ENCODE measurements around the gene GMPR2.

The GMPR2 gene

DNA sequence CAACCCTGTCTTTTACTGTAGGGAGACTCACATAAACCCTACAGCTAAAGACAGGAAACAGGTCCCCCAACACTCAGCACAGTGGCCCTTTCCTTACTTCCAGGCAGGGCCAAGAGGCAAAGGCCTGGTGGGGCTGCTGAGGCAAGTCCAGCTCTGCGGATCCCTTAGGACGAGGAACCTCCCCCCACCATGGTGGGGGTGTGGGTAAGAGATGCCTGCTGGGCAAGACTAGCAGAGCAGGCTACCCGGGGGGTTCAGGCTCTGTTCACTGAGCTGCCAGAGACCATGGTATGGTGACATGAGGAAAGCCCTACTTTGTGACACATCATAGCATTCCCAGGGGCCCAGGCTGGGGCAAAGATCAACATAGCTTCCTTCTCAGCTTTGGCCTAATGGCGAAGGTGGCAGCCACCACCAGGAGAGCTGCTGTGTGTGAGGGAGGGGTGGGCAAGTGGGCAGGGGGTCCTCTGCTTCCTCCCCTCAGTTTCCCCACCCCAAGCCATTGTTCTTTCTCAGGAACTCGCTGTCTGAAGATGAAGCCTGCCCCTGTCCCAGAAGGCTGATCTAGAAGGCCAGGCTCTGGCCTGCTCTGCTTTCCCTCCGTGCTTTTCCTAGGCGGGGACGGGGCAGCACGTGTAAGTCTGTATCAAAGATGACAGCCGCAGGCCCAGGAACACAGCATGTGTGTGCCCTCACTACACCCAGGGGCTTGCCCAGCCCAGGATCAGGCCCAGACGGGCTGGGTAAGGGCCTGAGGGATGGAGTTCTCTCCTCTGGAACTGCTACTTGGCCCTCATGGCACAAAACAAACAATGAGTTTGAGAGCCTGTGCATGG, 19.8 kb downstream of the GMPR2 start:
- DNase-seq (ENCODE audit: low read depth): no peak

GRCh38 chr14:24253936-24254335, 21.2 kb downstream of the GMPR2 start:
- no peak for DNase-seq (ENCODE audit: low read depth)

- DNase-seq (ENCODE audit: low read depth): no peak
These were observed 22.1 kb downstream of the GMPR2 start for GRCh38 chr14:24254630-24255392.

DNA sequence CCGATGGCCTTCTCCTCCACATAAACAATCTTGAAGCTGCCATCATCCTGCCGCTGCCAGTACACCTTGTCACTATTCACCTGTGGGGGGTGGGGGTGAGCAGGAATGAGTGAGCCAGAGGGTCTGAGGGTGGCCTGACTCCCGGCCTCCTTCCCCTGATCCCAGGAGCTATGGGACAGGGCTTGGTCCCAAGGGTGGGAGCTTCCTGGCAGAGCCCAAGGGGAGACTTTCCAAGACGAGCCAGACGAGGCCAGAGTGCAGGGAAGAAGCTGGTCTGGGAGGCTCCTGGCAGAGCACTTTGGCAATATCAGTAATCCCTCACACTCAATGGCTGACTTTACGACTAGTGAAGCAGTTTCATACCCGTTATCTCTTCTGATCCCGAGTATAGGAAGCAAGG, 22.7 kb downstream of the GMPR2 start:
- no peak for DNase-seq (ENCODE audit: low read depth)

DNA sequence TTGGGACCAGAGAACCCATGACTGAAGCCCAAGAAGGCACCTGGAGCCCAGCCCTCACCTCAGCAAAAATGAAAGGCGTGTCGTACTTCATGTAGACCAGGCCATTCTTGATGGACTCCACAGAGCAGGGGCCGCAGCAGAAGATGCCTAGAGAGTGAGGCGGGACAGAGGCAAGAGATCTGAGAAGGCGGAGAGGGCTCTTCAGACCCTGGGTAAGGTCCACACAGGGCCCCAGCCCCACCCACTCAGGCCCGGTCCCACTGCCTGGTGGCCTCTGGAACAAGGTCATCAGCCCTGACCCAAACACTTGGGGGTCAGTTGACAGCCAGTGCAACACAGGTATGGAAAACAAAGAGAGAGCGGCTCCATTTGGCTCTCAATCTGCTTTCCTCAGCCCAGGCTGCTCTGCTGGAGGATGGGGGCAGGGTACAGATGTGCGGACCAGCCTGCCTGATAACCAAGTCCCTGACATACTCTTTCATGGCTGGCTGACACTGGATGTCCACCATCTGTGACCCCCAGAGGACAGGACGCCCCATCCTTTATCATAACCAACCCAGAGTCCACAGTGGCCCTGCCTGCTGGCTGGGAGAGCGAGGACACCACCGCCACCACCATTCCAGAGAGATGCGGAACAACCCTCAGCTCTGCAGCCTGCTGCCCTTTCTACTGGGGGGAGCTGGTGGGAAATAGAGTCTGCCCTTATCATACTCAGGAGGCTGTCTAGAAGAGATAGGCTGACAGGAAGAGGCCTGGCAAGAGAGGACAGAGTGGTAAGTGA, 23.4 kb downstream of the GMPR2 start:
- no peak for DNase-seq (ENCODE audit: low read depth)

GRCh38 chr14:24256960-24257359, 24.2 kb downstream of the GMPR2 start:
- DNase-seq (ENCODE audit: low read depth): no peak

- DNase-seq (ENCODE audit: low read depth): no peak
These were observed 25.4 kb downstream of the GMPR2 start for GRCh38 chr14:24258119-24258518.

GRCh38 chr14:24258548-24259265, 26.0 kb downstream of the GMPR2 start:
- DNase-seq (ENCODE audit: low read depth): no peak

GRCh38 chr14:24259282-24260025, 26.7 kb downstream of the GMPR2 start:
- DNase-seq (ENCODE audit: low read depth): no peak

DNA sequence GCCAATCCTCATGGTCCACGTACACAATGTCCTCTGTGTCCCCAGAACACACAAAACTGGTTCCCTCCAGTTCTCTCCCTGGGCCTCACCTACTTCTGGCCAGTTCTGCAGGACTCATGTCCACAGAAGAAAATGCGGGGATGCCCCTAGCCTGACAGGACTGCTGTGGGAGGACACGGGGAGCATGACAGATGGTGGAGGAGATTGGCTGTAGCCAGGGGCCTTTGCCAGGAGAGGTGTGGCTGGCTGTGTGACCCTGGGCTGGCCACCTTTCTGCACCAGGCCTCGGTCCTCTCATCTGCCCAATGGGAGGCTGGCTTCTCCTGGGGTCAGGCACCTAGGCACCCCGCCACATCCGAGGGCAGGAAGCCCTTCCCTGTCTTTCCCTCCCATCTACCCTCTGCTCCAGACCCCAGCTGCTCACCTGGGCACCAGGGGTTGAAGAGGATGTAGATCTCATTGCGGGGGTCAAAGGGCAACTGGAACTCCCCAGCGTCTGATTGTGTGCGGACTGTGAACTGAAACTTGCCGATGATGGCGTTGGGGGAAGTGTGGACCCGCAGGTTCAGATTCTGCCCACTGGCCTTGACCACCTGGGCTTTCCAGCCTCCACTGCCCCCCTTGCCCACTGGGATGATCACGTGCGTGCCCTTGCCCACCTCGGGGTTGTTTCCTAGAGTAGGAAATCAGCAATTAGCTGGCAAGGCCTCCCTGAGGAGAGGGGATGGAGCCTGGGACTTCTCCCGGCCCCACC, 27.5 kb downstream of the GMPR2 start:
- no peak for DNase-seq (ENCODE audit: low read depth)

GRCh38 chr14:24260780-24261157, 28.0 kb downstream of the GMPR2 start:
- no peak for DNase-seq (ENCODE audit: low read depth)

- no peak for DNase-seq (ENCODE audit: low read depth)
These were observed 28.7 kb downstream of the GMPR2 start for GRCh38 chr14:24261256-24261968.

DNA sequence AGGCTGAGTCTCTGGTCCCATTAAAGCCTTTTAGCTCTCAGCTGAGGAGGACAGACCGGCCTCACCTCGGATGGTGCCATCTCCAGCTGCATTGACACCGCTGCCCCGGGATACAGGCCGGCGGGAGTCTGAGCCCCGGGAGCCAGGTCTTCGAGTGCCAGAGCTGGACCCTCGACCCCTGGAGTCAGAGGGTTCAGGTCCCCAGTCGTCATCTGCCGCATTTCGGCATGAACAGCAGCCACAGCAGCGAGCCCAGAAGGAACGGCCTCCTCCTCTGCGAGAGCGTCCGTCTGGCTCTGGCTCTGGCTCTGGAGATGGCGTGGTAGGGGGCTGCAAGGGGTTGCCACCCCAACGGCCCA, 29.2 kb downstream of the GMPR2 start:
- no peak for DNase-seq (ENCODE audit: low read depth)

DNA sequence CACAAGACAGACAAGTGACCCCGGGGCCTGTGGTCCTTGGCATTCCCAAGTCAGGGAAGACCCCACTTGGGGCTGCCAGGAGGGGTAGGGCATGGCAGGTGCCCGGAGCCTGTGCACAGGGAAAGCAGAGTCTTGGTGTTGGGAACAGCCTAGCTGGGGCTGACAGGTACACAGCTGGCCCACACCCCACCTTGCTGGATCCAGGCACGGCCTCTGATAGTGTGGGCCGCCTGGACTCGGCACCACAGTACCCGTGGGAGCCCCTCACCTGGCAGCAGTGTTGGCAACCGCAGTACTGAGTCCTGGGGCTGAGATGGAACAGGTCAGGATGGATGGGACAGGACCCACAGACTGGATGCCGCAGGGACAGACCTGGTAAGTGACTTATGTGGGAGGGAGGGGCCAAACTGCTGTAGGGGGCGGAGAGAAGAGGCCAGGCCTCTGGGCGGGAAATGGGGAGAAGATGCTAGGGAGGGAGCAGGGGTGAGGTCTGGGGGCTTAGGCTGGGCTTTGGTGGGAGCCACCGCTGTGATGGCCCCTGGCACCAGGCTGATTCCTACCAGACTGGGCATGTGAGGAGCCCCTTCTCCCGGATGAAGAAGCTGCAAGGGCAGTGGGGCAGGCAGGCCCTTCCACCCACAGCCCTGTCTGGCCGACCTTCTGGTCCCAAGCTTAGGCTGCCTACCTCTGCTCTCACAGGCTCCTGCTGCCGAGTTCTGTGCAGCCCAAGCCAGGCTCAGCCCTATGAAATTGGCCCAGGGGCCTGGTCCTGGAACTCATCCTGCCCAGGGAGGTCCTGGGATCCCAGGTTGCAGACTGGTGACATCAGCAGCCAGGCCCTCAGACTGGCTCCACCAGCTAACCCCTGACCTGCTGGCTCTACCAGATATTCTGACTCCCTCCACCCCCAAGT, 30.3 kb downstream of the GMPR2 start, which contains the start of gene TGM1:
TGM1 (minus strand) TSS at position 357 of the 913 bp plus-strand sequence. CDS start 825 bp downstream, outside the sequence.
- DNase-seq (ENCODE audit: low read depth): no peak

DNA sequence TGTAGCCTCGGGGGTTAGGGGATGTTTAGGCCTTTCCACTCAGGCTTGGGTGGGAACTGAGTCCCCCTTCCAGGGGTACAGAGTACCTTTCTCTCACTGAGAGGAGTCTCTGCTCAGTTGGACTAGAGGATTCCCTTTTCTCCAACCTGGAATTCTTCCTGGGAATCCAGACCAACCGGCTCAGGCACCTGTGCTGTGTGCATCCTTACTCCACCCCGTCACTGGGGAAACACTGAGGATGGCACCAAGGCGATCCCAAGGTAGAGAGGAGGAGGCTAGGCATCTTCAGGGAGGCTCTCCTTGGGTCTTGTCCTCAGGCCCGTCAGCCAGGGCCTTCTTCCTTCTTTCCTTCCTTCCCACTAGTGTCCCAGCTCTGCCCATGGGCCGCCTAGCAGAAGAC, 31.1 kb downstream of the GMPR2 start:
- DNase-seq (ENCODE audit: low read depth): no peak

- DNase-seq (ENCODE audit: low read depth): no peak
These were observed 31.6 kb downstream of the GMPR2 start for GRCh38 chr14:24264298-24264697.

- no peak for DNase-seq (ENCODE audit: low read depth)
These were observed 33.9 kb downstream of the GMPR2 start for GRCh38 chr14:24266344-24267244.

GRCh38 chr14:24267516-24267915, 34.8 kb downstream of the GMPR2 start:
- no peak for DNase-seq (ENCODE audit: low read depth)

All from activated gamma-delta T cell treated with anti-CD3 and anti-CD28 coated beads, Interleukin-2, amount 50 U/mL, for 16 hours (primary cell).